Bronchial epithelial cell (primary cell): ENCODE measurements around the gene B3GNT8. TPM values are rescaled to one million over a fixed set of nuclear protein-coding genes. Genes with fewer than 3 reads are reported as not detected.

Experiments used
- total RNA-seq: library from RNA; depleted of rRNA; stranded (reverse); fragments of >200 nt; gene quantifications from 2 replicates; pipeline ENCODE4 v1.2.1, GENCODE V29; 2014

Gene B3GNT8
- total RNA-seq, 1 donor from 2014 or later = 3.2 TPM

Other genes starting within 250 kb of the B3GNT8 start
- gene CYP2S1, start 234.2 kb downstream of the B3GNT8 start, total RNA-seq = 13.3 and 23.4 TPM in 2 replicates
- gene AXL, start 208.2 kb downstream of the B3GNT8 start, total RNA-seq = 19.5 and 23.7 TPM in 2 replicates
- 41.9 and 43.5 TPM in 2 replicates for gene HNRNPUL1, start 163.0 kb downstream of the B3GNT8 start, total RNA-seq
- gene CCDC97, start 117.2 kb downstream of the B3GNT8 start, total RNA-seq = 7.9 and 12.9 TPM in 2 replicates
- 4.5 and 5.2 TPM in 2 replicates for gene TGFB1, start 73.5 kb downstream of the B3GNT8 start, total RNA-seq
- gene B9D2, start 63.2 kb downstream of the B3GNT8 start, total RNA-seq = 1.1 and 1.9 TPM in 2 replicates
- 7.6 and 10.2 TPM in 2 replicates for gene TMEM91, start 50.8 kb downstream of the B3GNT8 start, total RNA-seq
- gene EXOSC5, start 30.0 kb downstream of the B3GNT8 start, total RNA-seq = 13.7 and 58.4 TPM in 2 replicates
- 39.6 and 41.6 TPM in 2 replicates for gene BCKDHA, start 29.6 kb downstream of the B3GNT8 start, total RNA-seq
- 39.5 and 40.2 TPM in 2 replicates for gene DMAC2, start 12.5 kb upstream of the B3GNT8 start, total RNA-seq
- gene ERICH4, start 15.8 kb upstream of the B3GNT8 start, total RNA-seq = not detected in 2 replicates
- not detected in 2 replicates for gene CEACAM21, start 148.8 kb upstream of the B3GNT8 start, total RNA-seq
- gene CEACAM4, start 199.7 kb upstream of the B3GNT8 start, total RNA-seq = not detected in 2 replicates